ENCODE results near the gene LHFPL2.

- TF ChIP-seq TARDBP (IDR thresholded peaks at IDR 0.05) (no peak), NFRKB (IDR thresholded peaks at IDR 0.05) (no peak), BHLHE40 (IDR thresholded peaks at IDR 0.05; ENCODE audit: borderline replicate concordance) (no peak), CTBP1 (IDR thresholded peaks at IDR 0.05; ENCODE audit: borderline replicate concordance) (no peak), FOXM1 (IDR thresholded peaks at IDR 0.05; ENCODE audit: borderline replicate concordance) (no peak), SP1 (IDR thresholded peaks at IDR 0.05) (no peak), HDGF (IDR thresholded peaks at IDR 0.05; ENCODE audit: borderline replicate concordance) (no peak), ARNT (IDR thresholded peaks at IDR 0.05) (no peak)
- TF ChIP-seq, protein P1, sequence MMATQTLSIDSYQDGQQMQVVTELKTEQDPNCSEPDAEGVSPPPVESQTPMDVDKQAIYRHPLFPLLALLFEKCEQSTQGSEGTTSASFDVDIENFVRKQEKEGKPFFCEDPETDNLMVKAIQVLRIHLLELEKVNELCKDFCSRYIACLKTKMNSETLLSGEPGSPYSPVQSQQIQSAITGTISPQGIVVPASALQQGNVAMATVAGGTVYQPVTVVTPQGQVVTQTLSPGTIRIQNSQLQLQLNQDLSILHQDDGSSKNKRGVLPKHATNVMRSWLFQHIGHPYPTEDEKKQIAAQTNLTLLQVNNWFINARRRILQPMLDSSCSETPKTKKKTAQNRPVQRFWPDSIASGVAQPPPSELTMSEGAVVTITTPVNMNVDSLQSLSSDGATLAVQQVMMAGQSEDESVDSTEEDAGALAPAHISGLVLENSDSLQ (IDR thresholded peaks at IDR 0.05), result no peak
Observed at GRCh38 chr5:78566747-78567425, 81.7 kb downstream of the LHFPL2 start.
